HEK293 (cell line): ENCODE measurements around the gene DDIT4L.

Experiments used
- CTCF ChIP-seq: fragments of 450-650 bp; formaldehyde crosslinking; IDR thresholded peaks from 2 replicates; pipeline ENCODE4 v1.5.1; 2016; ENCODE audit warnings: missing biosample characterization, missing genetic modification characterization
- TCF7L2 ChIP-seq: IDR thresholded peaks from 2 replicates; pipeline ENCODE4 v1.6.1; 2011; ENCODE audit warnings: low read depth, mild to moderate bottlenecking, inconsistent platforms, low read length, moderate library complexity, borderline replicate concordance
- ZNF274 ChIP-seq, 2 experiments: fragments of 200-500 bp in 1 of 2; fragments of 450-650 bp in 1 of 2; sonication (Bioruptor generic) in 1 of 2; formaldehyde crosslinking in 1 of 2; IDR thresholded peaks; 2 replicates each; pipeline versions ENCODE4 v1.5.1 to v1.6.1; 2014 to 2016; ENCODE audit warnings: borderline replicate concordance in 1 of 2, inconsistent platforms in 1 of 2, low read length in 1 of 2, missing biosample characterization in 1 of 2, missing genetic modification characterization in 1 of 2
- ZNF292 ChIP-seq: fragments of 450-650 bp; formaldehyde crosslinking; IDR thresholded peaks from 2 replicates; pipeline ENCODE4 v1.5.1; 2016; ENCODE audit warnings: low read depth, missing biosample characterization, missing genetic modification characterization, borderline replicate concordance
- ZNF664 ChIP-seq: fragments of 450-650 bp; formaldehyde crosslinking; IDR thresholded peaks from 2 replicates; pipeline ENCODE4 v1.5.1; 2016; ENCODE audit warnings: missing biosample characterization, missing genetic modification characterization

- TF ChIP-seq ZNF664 (tag by site-specific recombination) (no peak), ZNF274 (IDR thresholded peaks at IDR 0.05; ENCODE audit: low read length) (no peak), ZNF274 (tag by site-specific recombination; IDR thresholded peaks at IDR 0.05; ENCODE audit: borderline replicate concordance) (no peak), CTCF (tag by site-specific recombination) (no peak), TCF7L2 (no peak), ZNF292 (tag by site-specific recombination) (no peak)
Observed at GRCh38 chr4:100177855-100178254, 12.4 kb downstream of the DDIT4L start.
